ENCODE data around the gene CROCC. TPM values are rescaled to one million over a fixed set of nuclear protein-coding genes. Genes with fewer than 3 reads are reported as not detected.
A peak's percentile ranks its signal among the peaks of the same experiment; 100 is the strongest.
"Not testable (repeated sequence)": the region's sequence is repeated elsewhere in the genome, so short reads cannot be mapped to it uniquely, and the experiment has no call there.

CROCC gene
- total and polyA plus RNA-seq, 2 experiments from 2014 or later: 15.1 to 106 TPM

DNA sequence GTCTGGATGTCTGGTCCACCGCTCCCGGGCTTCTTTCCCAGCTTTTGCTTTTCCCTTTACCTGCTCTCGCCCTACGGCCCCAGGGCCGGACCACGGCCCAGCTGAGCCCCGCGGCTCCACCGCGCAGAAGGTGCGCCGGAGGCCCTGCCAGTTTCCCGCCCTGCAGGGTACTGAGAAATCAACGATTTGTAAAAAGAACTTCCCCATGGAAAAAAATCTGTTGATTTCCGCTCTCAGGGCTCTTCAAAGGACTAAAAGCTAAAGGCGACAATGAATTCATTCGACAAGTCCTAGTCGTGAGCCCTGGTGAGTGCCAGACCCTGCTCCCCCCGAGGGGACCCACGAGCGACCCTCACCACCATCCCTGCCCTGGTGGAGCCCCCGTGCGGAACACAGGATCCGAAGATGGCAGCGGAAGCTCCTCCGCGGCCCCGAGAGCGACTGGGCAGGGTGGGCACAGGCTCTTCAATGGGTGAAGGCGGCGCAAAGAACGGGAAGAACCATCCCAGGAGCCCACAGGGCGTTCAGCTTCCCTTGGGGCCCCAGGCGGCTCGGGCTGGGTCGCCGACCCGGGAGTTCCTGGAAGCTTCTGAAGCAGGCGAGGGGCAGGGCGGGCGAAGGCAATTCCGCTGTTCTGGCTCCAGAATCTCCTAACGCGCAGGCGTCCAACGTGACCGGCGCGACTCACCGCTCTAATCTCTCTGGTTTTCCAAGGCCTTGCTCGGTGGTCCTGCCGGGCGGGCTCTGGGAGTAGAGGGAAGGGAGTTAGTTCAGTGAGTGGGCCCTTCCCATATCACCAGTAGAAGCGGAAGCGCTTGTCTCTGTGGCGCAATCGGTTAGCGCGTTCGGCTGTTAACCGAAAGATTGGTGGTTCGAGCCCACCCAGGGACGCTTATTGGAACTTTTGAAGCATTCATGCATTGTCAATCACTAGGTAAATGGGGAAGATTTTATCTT, 32.6 kb upstream of the CROCC start:
- no peaks in the 10 kb centered on the region for H4K20me1 ChIP-seq (replicated peaks; ENCODE audit: insufficient read depth)
- peak overlapping the region; percentile 98 for H3K4me3 ChIP-seq
- no peaks in the 10 kb centered on the region for H3K79me2 ChIP-seq (replicated peaks; ENCODE audit: insufficient read depth)
- Mint-ChIP-seq H3K4me3 (peak overlapping the region; percentile 80), H3K9me3 (peaks cover 3% of the 10 kb centered on the region; the same call in 2 of the 3 replicates), H3K4me1 (peaks cover 29% of the 10 kb centered on the region), H3K27ac (peak overlapping the region; percentile 93), H3K36me3 (ENCODE audit: low read depth) (peaks cover 3% of the 10 kb centered on the region), H3K27me3 (ENCODE audit: insufficient read depth, low read depth, poor library complexity) (peaks cover 17% of the 10 kb centered on the region)
- H3K9me2 ChIP-seq (ENCODE audit: insufficient read depth): no peaks in the 10 kb centered on the region
- peak; percentile 98 for DNase-seq (ENCODE audit: low spot score)
- H3K27me3 ChIP-seq (ENCODE audit: insufficient read depth): no peaks in the 10 kb centered on the region
- TF ChIP-seq, protein P1, sequence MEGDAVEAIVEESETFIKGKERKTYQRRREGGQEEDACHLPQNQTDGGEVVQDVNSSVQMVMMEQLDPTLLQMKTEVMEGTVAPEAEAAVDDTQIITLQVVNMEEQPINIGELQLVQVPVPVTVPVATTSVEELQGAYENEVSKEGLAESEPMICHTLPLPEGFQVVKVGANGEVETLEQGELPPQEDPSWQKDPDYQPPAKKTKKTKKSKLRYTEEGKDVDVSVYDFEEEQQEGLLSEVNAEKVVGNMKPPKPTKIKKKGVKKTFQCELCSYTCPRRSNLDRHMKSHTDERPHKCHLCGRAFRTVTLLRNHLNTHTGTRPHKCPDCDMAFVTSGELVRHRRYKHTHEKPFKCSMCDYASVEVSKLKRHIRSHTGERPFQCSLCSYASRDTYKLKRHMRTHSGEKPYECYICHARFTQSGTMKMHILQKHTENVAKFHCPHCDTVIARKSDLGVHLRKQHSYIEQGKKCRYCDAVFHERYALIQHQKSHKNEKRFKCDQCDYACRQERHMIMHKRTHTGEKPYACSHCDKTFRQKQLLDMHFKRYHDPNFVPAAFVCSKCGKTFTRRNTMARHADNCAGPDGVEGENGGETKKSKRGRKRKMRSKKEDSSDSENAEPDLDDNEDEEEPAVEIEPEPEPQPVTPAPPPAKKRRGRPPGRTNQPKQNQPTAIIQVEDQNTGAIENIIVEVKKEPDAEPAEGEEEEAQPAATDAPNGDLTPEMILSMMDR (conservative IDR thresholded peaks at IDR 0.05; ENCODE audit: low read depth in 2 of 2): peak; percentile 39 to 43
- no peak for TF ChIP-seq EZH2 (IDR thresholded peaks at IDR 0.05; ENCODE audit: low read depth, unreplicated experiment)
- TF ChIP-seq NANOG (IDR thresholded peaks at IDR 0.05; ENCODE audit: borderline replicate concordance): 0 out of 2 replicates have a peak, but pooled peaks have one; percentile 29
- TF ChIP-seq, protein P2, sequence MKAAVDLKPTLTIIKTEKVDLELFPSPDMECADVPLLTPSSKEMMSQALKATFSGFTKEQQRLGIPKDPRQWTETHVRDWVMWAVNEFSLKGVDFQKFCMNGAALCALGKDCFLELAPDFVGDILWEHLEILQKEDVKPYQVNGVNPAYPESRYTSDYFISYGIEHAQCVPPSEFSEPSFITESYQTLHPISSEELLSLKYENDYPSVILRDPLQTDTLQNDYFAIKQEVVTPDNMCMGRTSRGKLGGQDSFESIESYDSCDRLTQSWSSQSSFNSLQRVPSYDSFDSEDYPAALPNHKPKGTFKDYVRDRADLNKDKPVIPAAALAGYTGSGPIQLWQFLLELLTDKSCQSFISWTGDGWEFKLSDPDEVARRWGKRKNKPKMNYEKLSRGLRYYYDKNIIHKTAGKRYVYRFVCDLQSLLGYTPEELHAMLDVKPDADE (IDR thresholded peaks at IDR 0.05): peak; percentile 75; the same call in 1 of the 2 replicates
- TF ChIP-seq CREB1 (CRISPR knock-in tag; IDR thresholded peaks at IDR 0.05; ENCODE audit: low read depth): 0 out of 2 replicates have a peak, but pooled peaks have one; percentile 0
- no peak for TF ChIP-seq STAT1 (IDR thresholded peaks at IDR 0.05; ENCODE audit: unreplicated experiment)
- TF ChIP-seq POLR2AphosphoS5 (IDR thresholded peaks at IDR 0.05; ENCODE audit: low read depth): peak; percentile 69
- no peak for TF ChIP-seq JUNB (IDR thresholded peaks at IDR 0.05; ENCODE audit: unreplicated experiment)
- H3K27ac ChIP-seq (ENCODE audit: low read depth): peak overlapping the region; percentile 96
- H3F3A ChIP-seq (replicated peaks; ENCODE audit: low read depth): peaks cover 24% of the 10 kb centered on the region; the same call in 1 of the 2 replicates
- peak; percentile 96 for ATAC-seq
- H3K4me2 ChIP-seq: peak overlapping the region; percentile 94
- H3K4me1 ChIP-seq (ENCODE audit: insufficient read depth): peaks cover 11% of the 10 kb centered on the region
- no peaks in the 10 kb centered on the region for H3K36me3 ChIP-seq (ENCODE audit: insufficient read depth)
- peak overlapping the region; percentile 98 for H2AFZ ChIP-seq

DNA sequence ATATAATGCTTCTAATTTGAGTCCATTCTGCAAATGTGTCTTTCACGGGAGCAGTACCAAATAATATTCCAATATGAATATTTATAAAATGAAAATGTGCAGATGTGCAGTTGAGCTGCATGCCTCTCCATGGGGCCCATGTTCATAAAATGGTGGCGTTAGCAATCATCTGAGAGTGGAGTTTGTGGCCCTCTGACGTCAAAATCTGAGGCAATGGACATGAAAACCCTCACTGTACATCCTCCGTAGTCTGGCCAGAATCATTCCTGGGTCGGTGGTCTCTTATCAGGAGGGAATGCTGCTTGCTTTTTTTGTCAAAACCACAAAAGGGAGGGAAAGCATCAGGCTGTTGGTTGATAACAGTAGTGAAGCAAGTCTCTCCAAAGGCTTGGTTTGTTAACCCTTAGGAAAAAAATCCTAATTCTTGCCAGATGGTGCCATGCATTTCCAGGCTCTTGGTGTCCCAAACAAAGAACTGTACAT, 31.2 kb upstream of the CROCC start:
- H3K4me3 Mint-ChIP-seq: peak overlapping the region; percentile 80; the same call in 1 of the 3 replicates
- Histone ChIP-seq H3F3A (replicated peaks; ENCODE audit: low read depth) (peaks cover 24% of the 10 kb centered on the region; the same call in 1 of the 2 replicates), H3K4me1 (ENCODE audit: insufficient read depth) (peaks cover 11% of the 10 kb centered on the region)
- H2AFZ ChIP-seq; H3K4me3 ChIP-seq; H3K79me2 ChIP-seq (replicated peaks; ENCODE audit: insufficient read depth); H4K20me1 ChIP-seq (replicated peaks; ENCODE audit: insufficient read depth); H3K36me3 ChIP-seq (ENCODE audit: insufficient read depth); H3K9me3 Mint-ChIP-seq; DNase-seq (ENCODE audit: low spot score); ATAC-seq; H3K27me3 ChIP-seq (ENCODE audit: insufficient read depth); H3K4me2 ChIP-seq; H3K9me2 ChIP-seq (ENCODE audit: insufficient read depth); H3K27ac Mint-ChIP-seq; H3K27ac ChIP-seq (ENCODE audit: low read depth); H3K36me3 Mint-ChIP-seq (ENCODE audit: low read depth): not testable (repeated sequence)
- peaks cover 17% of the 10 kb centered on the region for H3K27me3 Mint-ChIP-seq (ENCODE audit: insufficient read depth, low read depth, poor library complexity)
- H3K4me1 Mint-ChIP-seq: peaks cover 32% of the 10 kb centered on the region

DNA sequence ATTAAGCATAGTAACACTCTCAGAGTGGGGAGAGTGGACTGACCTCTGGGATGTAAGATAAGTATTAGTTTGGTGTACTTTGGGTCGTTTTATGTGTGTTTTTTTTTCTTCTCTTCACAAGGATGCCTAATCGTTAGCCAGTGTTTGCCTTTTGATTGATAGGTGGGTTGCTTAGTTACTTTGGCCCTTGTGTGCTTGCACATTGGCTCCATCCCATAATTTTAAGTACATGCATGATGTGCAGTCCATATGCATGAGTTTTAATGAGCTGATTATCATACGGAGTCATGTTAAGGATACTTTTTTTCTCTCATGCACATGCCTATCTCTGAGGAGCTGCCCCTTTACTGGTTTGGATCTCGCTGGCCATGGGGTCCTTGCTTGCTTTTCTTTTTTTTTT, 30.7 kb upstream of the CROCC start:
- H3K27ac Mint-ChIP-seq; H3K36me3 ChIP-seq (ENCODE audit: insufficient read depth): not testable (repeated sequence)

DNA sequence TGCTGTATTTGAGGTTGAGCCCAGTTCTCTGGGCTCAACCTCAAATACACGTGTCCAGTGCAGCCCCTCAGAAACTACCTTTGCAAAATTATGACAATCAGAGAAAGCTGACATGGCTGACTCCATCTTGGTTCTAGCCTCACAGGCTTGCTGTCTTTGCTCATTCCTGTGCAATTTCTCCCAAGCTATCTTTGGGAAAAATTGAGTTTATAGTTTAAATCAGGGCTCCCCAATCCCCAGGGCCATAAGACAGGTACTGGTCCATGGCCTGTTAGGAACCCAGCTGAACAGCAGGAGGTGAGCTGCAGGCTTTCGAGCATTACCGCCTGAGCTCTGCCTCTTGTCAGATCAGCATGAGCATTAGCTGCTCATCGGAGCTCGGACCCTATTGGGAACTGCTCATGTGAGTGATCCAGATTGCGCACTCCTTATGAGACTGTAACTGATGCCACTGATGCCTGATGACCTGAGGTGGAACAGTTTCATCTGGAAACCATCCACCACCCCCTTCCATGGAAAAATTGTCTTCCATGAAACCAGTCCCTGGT, 28.7 kb upstream of the CROCC start:
- not testable (repeated sequence) for H3K9me2 ChIP-seq (ENCODE audit: insufficient read depth); H3K4me3 Mint-ChIP-seq; H4K20me1 ChIP-seq (replicated peaks; ENCODE audit: insufficient read depth); H3K79me2 ChIP-seq (replicated peaks; ENCODE audit: insufficient read depth); H3K27ac ChIP-seq (ENCODE audit: low read depth); H3K27me3 ChIP-seq (ENCODE audit: insufficient read depth); DNase-seq (ENCODE audit: low spot score); H3K36me3 Mint-ChIP-seq (ENCODE audit: low read depth); H3K9me3 Mint-ChIP-seq; H3K4me2 ChIP-seq; H3K27ac Mint-ChIP-seq; ATAC-seq; H3K36me3 ChIP-seq (ENCODE audit: insufficient read depth); H3K4me3 ChIP-seq
- Histone ChIP-seq H2AFZ (0 out of 2 replicates have a peak overlapping the region, but pooled peaks have one; percentile 10), H3F3A (replicated peaks; ENCODE audit: low read depth) (peaks cover 28% of the 10 kb centered on the region), H3K4me1 (ENCODE audit: insufficient read depth) (peaks cover 12% of the 10 kb centered on the region)
- Mint-ChIP-seq H3K27me3 (ENCODE audit: insufficient read depth, low read depth, poor library complexity) (peaks cover 22% of the 10 kb centered on the region), H3K4me1 (peaks cover 28% of the 10 kb centered on the region)

More for the DNA sequence above, 30.7 kb upstream of the CROCC start:
- not testable (repeated sequence) for H3K9me2 ChIP-seq (ENCODE audit: insufficient read depth); H3K27me3 ChIP-seq (ENCODE audit: insufficient read depth); H3K9me3 Mint-ChIP-seq; H3K27ac ChIP-seq (ENCODE audit: low read depth); H3K4me3 Mint-ChIP-seq; DNase-seq (ENCODE audit: low spot score); H2AFZ ChIP-seq; H3K4me2 ChIP-seq; H3K4me3 ChIP-seq; H4K20me1 ChIP-seq (replicated peaks; ENCODE audit: insufficient read depth); H3K36me3 Mint-ChIP-seq (ENCODE audit: low read depth); ATAC-seq; H3K79me2 ChIP-seq (replicated peaks; ENCODE audit: insufficient read depth)
- H3K4me1 ChIP-seq (ENCODE audit: insufficient read depth): peaks cover 11% of the 10 kb centered on the region
- H3F3A ChIP-seq (replicated peaks; ENCODE audit: low read depth): peaks cover 24% of the 10 kb centered on the region; the same call in 1 of the 2 replicates
- peaks cover 28% of the 10 kb centered on the region for H3K4me1 Mint-ChIP-seq
- peaks cover 20% of the 10 kb centered on the region for H3K27me3 Mint-ChIP-seq (ENCODE audit: insufficient read depth, low read depth, poor library complexity)
